Smooth muscle cell of the brain vasculature (primary cell): ENCODE measurements around the gene TMEM51.
A peak's percentile ranks its signal among the peaks of the same experiment; 100 is the strongest.

Experiments used
- DNase-seq: peaks from one replicate; pipeline ENCODE4 v3.0.0-alpha.2; 2012; ENCODE audit warnings: low read depth, low spot score

The TMEM51 gene

GRCh38 chr1:15196807-15197530, 43.4 kb downstream of the TMEM51 start:
- DNase-seq, result no peak

- DNase-seq, result no peak
Measured at GRCh38 chr1:15197591-15198447, 44.3 kb downstream of the TMEM51 start.

GRCh38 chr1:15198684-15199083, 45.1 kb downstream of the TMEM51 start:
- no peak for DNase-seq

- no peak for DNase-seq
Measured at GRCh38 chr1:15201221-15201620, 47.7 kb downstream of the TMEM51 start.

GRCh38 chr1:15201849-15202551, 48.5 kb downstream of the TMEM51 start:
- DNase-seq, result no peak

- DNase-seq, result no peak
Measured at GRCh38 chr1:15204931-15205330, 51.4 kb downstream of the TMEM51 start.

- no peak for DNase-seq
Measured at GRCh38 chr1:15205586-15206346, 52.2 kb downstream of the TMEM51 start.

- no peak for DNase-seq
Measured at GRCh38 chr1:15206418-15207030, 53.0 kb downstream of the TMEM51 start.

- no peak for DNase-seq
Measured at GRCh38 chr1:15207031-15207828, 53.7 kb downstream of the TMEM51 start.

- no peak for DNase-seq
Measured at GRCh38 chr1:15207829-15208429, 54.4 kb downstream of the TMEM51 start.

GRCh38 chr1:15210651-15211375, 57.3 kb downstream of the TMEM51 start:
- no peak for DNase-seq

GRCh38 chr1:15211424-15211823, 57.9 kb downstream of the TMEM51 start:
- no peak for DNase-seq

- no peak for DNase-seq
Measured at GRCh38 chr1:15212216-15212953, 58.8 kb downstream of the TMEM51 start.

- no peak for DNase-seq
Measured at GRCh38 chr1:15212954-15213291, 59.4 kb downstream of the TMEM51 start.

GRCh38 chr1:15213341-15213821, 59.8 kb downstream of the TMEM51 start:
- no peak for DNase-seq

GRCh38 chr1:15214527-15214926, 61.0 kb downstream of the TMEM51 start:
- DNase-seq, result peak; percentile 83

GRCh38 chr1:15215116-15215515, 61.6 kb downstream of the TMEM51 start:
- no peak for DNase-seq

GRCh38 chr1:15217654-15218053, 64.1 kb downstream of the TMEM51 start:
- no peak for DNase-seq
